ENCODE results near the gene BCL2A1.

DNA sequence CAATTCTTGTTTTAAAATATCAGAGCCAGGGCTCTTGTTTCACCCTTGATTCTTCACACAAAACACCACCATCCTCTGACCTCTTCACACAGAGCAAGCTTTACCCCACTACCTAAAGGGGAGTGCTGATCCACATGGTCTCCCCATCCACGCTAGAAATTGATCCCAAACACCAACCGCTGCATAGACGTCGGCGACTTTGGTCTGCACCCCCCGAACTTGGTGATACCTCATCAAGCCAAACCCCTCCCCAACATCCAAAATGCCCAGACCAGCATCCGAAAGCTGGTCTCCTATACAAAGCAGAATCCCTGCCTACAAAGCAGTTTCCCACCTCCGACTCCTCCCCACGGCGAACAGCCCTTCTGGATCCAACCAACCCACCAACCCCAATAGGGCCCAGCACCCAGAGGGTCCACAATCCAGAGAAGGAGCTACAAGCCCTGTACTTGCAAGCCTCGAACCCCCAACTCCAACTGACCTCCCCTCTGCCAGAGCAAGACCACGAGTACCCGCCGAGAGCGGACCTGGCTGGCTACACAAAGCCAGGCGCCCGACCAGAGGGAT, 48.4 kb downstream of the BCL2A1 start:
- TF ChIP-seq, protein P1, sequence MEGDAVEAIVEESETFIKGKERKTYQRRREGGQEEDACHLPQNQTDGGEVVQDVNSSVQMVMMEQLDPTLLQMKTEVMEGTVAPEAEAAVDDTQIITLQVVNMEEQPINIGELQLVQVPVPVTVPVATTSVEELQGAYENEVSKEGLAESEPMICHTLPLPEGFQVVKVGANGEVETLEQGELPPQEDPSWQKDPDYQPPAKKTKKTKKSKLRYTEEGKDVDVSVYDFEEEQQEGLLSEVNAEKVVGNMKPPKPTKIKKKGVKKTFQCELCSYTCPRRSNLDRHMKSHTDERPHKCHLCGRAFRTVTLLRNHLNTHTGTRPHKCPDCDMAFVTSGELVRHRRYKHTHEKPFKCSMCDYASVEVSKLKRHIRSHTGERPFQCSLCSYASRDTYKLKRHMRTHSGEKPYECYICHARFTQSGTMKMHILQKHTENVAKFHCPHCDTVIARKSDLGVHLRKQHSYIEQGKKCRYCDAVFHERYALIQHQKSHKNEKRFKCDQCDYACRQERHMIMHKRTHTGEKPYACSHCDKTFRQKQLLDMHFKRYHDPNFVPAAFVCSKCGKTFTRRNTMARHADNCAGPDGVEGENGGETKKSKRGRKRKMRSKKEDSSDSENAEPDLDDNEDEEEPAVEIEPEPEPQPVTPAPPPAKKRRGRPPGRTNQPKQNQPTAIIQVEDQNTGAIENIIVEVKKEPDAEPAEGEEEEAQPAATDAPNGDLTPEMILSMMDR (conservative IDR thresholded peaks at IDR 0.05) = no peak
- TF ChIP-seq ZFX (IDR thresholded peaks at IDR 0.05) = no peak

Measured in C4-2B (cell line).